Adipocyte (in vitro differentiated cells): Measurements from ENCODE around the gene POLA1.

ENCODE experiments used
- DNase-seq: peaks from one replicate; pipeline ENCODE4 v3.0.0-alpha.2; 2015; ENCODE audit warnings: low read depth
- H3K27me3 ChIP-seq: replicated peaks from 2 replicates; pipeline ENCODE4 v1.7.0; 2013; ENCODE audit warnings: mild to moderate bottlenecking, low read length, moderate library complexity; ENCODE audit not compliant: control insufficient read depth, insufficient read depth
- H3K36me3 ChIP-seq: 2 replicates; pipeline ENCODE4 v1.7.0; 2013; ENCODE audit warnings: low read length, mild to moderate bottlenecking, moderate library complexity; ENCODE audit not compliant: control insufficient read depth, insufficient read depth, severe bottlenecking
- H3K4me1 ChIP-seq: 2 replicates; pipeline ENCODE4 v1.7.0; 2013; ENCODE audit warnings: mild to moderate bottlenecking, low read length, moderate library complexity; ENCODE audit not compliant: control insufficient read depth, insufficient read depth
- H3K4me3 ChIP-seq: 2 replicates; pipeline ENCODE4 v1.7.0; 2013; ENCODE audit warnings: mild to moderate bottlenecking, low read length, moderate library complexity
- H3K9ac ChIP-seq: 2 replicates; pipeline ENCODE4 v1.7.0; 2013; ENCODE audit warnings: mild to moderate bottlenecking, low read length, moderate library complexity
- H3K9me3 ChIP-seq: 2 replicates; pipeline ENCODE4 v1.7.0; 2013; ENCODE audit warnings: mild to moderate bottlenecking, low read length, moderate library complexity; ENCODE audit not compliant: control insufficient read depth

POLA1 gene

GRCh38 chrX:24702362-24703184 lies 8.9 kb downstream of the POLA1 start:
- Histone ChIP-seq H3K9me3 (no peaks in the 10 kb centered on the region), H3K4me1 (no peaks in the 10 kb centered on the region), H3K4me3 (no peak overlapping the region), H3K36me3 (peaks cover 20% of the 10 kb centered on the region), H3K27me3 (no peaks in the 10 kb centered on the region), H3K9ac (no peak overlapping the region)
- DNase-seq, result no peak

- Histone ChIP-seq H3K27me3 (no peaks in the 10 kb centered on the region), H3K9ac (no peak overlapping the region), H3K4me3 (no peak overlapping the region), H3K4me1 (no peaks in the 10 kb centered on the region), H3K36me3 (peaks cover 20% of the 10 kb centered on the region), H3K9me3 (no peaks in the 10 kb centered on the region)
- DNase-seq, result no peak
Observed at GRCh38 chrX:24703185-24703494, 9.4 kb downstream of the POLA1 start.

GRCh38 chrX:24718771-24719170 lies 25.1 kb downstream of the POLA1 start:
- H3K36me3 ChIP-seq, result peaks cover 15% of the 10 kb centered on the region
- no peak overlapping the region for H3K4me3 ChIP-seq
- H3K4me1 ChIP-seq, result peaks cover 4% of the 10 kb centered on the region
- DNase-seq, result no peak
- no peak overlapping the region for H3K9ac ChIP-seq
- H3K9me3 ChIP-seq, result no peaks in the 10 kb centered on the region
- H3K27me3 ChIP-seq, result no peaks in the 10 kb centered on the region

- H3K36me3 ChIP-seq, result peaks cover 15% of the 10 kb centered on the region
- H3K4me3 ChIP-seq, result no peak overlapping the region
- H3K4me1 ChIP-seq, result peaks cover 4% of the 10 kb centered on the region
- H3K9ac ChIP-seq, result no peak overlapping the region
- no peak for DNase-seq
- no peaks in the 10 kb centered on the region for H3K27me3 ChIP-seq
- H3K9me3 ChIP-seq, result no peaks in the 10 kb centered on the region
Observed at GRCh38 chrX:24720036-24720435, 26.3 kb downstream of the POLA1 start.

GRCh38 chrX:24728530-24728929 lies 34.8 kb downstream of the POLA1 start:
- H3K36me3 ChIP-seq, result peaks cover 19% of the 10 kb centered on the region

GRCh38 chrX:24732766-24733500 lies 39.2 kb downstream of the POLA1 start:
- no peak overlapping the region for H3K4me3 ChIP-seq
- H3K9me3 ChIP-seq, result no peaks in the 10 kb centered on the region
- H3K9ac ChIP-seq, result no peak overlapping the region
- H3K36me3 ChIP-seq, result peaks cover 8% of the 10 kb centered on the region
- no peak for DNase-seq
- peaks cover 7% of the 10 kb centered on the region for H3K27me3 ChIP-seq
- no peaks in the 10 kb centered on the region for H3K4me1 ChIP-seq

More at GRCh38 chrX:24728530-24728929, 34.8 kb downstream of the POLA1 start:
- Histone ChIP-seq H3K9me3 (no peaks in the 10 kb centered on the region), H3K27me3 (peaks cover 10% of the 10 kb centered on the region), H3K4me1 (no peaks in the 10 kb centered on the region), H3K9ac (no peak overlapping the region), H3K4me3 (no peak overlapping the region)
- no peak for DNase-seq

GRCh38 chrX:24741330-24741729 lies 47.6 kb downstream of the POLA1 start:
- Histone ChIP-seq H3K9me3 (no peaks in the 10 kb centered on the region), H3K4me3 (no peak overlapping the region), H3K4me1 (no peaks in the 10 kb centered on the region), H3K36me3 (no peaks in the 10 kb centered on the region), H3K9ac (no peak overlapping the region), H3K27me3 (peaks cover 3% of the 10 kb centered on the region)
- no peak for DNase-seq

GRCh38 chrX:24748196-24748595 lies 54.5 kb downstream of the POLA1 start:
- Histone ChIP-seq H3K9ac (no peak overlapping the region), H3K36me3 (no peaks in the 10 kb centered on the region), H3K4me1 (no peaks in the 10 kb centered on the region), H3K9me3 (no peaks in the 10 kb centered on the region), H3K4me3 (no peak overlapping the region), H3K27me3 (peaks cover 2% of the 10 kb centered on the region)
- no peak for DNase-seq

- H3K27me3 ChIP-seq, result no peaks in the 10 kb centered on the region
- no peaks in the 10 kb centered on the region for H3K9me3 ChIP-seq
- DNase-seq, result no peak
- no peak overlapping the region for H3K4me3 ChIP-seq
- no peaks in the 10 kb centered on the region for H3K36me3 ChIP-seq
- H3K4me1 ChIP-seq, result no peaks in the 10 kb centered on the region
- no peak overlapping the region for H3K9ac ChIP-seq
Observed at GRCh38 chrX:24759786-24760185, 66.1 kb downstream of the POLA1 start.

GRCh38 chrX:24760363-24761000 lies 66.8 kb downstream of the POLA1 start:
- Histone ChIP-seq H3K36me3 (no peaks in the 10 kb centered on the region), H3K27me3 (no peaks in the 10 kb centered on the region), H3K9ac (no peak overlapping the region), H3K4me3 (no peak overlapping the region), H3K9me3 (no peaks in the 10 kb centered on the region), H3K4me1 (no peaks in the 10 kb centered on the region)
- peak; percentile 3 for DNase-seq

GRCh38 chrX:24761306-24761705 lies 67.6 kb downstream of the POLA1 start:
- H3K27me3 ChIP-seq, result no peaks in the 10 kb centered on the region
- no peaks in the 10 kb centered on the region for H3K9me3 ChIP-seq
- no peak for DNase-seq
- no peaks in the 10 kb centered on the region for H3K4me1 ChIP-seq
- H3K36me3 ChIP-seq, result no peaks in the 10 kb centered on the region
- H3K4me3 ChIP-seq, result no peak overlapping the region
- no peak overlapping the region for H3K9ac ChIP-seq
